Prostate gland (tissue), 2 donors: Measurements from ENCODE around the gene NPB.

Experiments used
- CTCF ChIP-seq, 4 experiments: fragments of 200-600 bp in 2 of 4; fragments of 450-650 bp in 2 of 4; sonication (generic) in 2 of 4; IDR thresholded peaks; 1 replicate in 3 of 4; 2 replicates in 1 of 4; pipeline ENCODE4 v1.5.1; 2016 to 2019; ENCODE audit warnings: antibody characterized with exemption in 4 of 4, mild to moderate bottlenecking in 2 of 4, moderate library complexity in 2 of 4
- POLR2AphosphoS5 ChIP-seq: sonication (generic); formaldehyde crosslinking; IDR thresholded peaks from one replicate; pipeline ENCODE4 v1.6.1; 2017; ENCODE audit warnings: antibody characterized with exemption

- TF ChIP-seq CTCF (IDR thresholded peaks at IDR 0.05) (no peak), POLR2AphosphoS5 (no peak)
These were observed 42.8 kb upstream of the NPB start for GRCh38 chr17:81858967-81859905.
